Esophagus squamous epithelium (tissue), 5 donors: ENCODE data around the gene C6orf62. TPM values are rescaled to one million over a fixed set of nuclear protein-coding genes. Genes with fewer than 3 reads are reported as not detected.

ENCODE experiments used
- DNase-seq: peaks from one replicate; lab custom pipeline; 2025; lab: John Stamatoyannopoulos, UW
- H3K27ac ChIP-seq, 4 donors: fragments of 200-600 bp; sonication (generic); one replicate each; pipeline ENCODE4 v1.5.1; 2016 to 2019; ENCODE audit warnings: mild to moderate bottlenecking in 1 of 4
- H3K27me3 ChIP-seq, 4 donors: fragments of 200-600 bp; sonication (generic); 1 replicate in 3 of 4; 2 replicates in 1 of 4; pipeline versions ENCODE4 v1.5.1 to v1.6.0; 2017 to 2021; ENCODE audit warnings: antibody characterized with exemption in 1 of 4
- H3K36me3 ChIP-seq, 3 donors: fragments of 200-600 bp; sonication (generic); one replicate each; pipeline ENCODE4 v1.5.1; 2016 to 2019
- H3K4me1 ChIP-seq, 3 donors: fragments of 200-600 bp; sonication (generic); one replicate each; pipeline ENCODE4 v1.5.1; 2017 to 2019
- H3K4me3 ChIP-seq, 4 donors: fragments of 200-600 bp; sonication (generic); 1 replicate in 3 of 4; 2 replicates in 1 of 4; pipeline ENCODE4 v1.5.1; 2016 to 2019; ENCODE audit warnings: mild to moderate bottlenecking in 2 of 4, moderate library complexity in 1 of 4
- H3K9me3 ChIP-seq, 3 donors: fragments of 200-600 bp; sonication (generic); one replicate each; pipeline ENCODE4 v1.5.1; 2016 to 2019
- POLR2A ChIP-seq, 4 donors: fragments of 450-650 bp; IDR thresholded peaks; one replicate each; pipeline ENCODE4 v1.6.1; 2017; ENCODE audit warnings: antibody characterized with exemption in 4 of 4, mild to moderate bottlenecking in 4 of 4, moderate library complexity in 3 of 4
- WGBS, 2 donors: methylation state at CpG; one replicate each; pipeline ENCODE4 v1.1.5; 2018; 5-methylcytosine and 5-hydroxymethylcytosine counted together
- intact Hi-C: fragments of 100-400 bp; cut with DNase I; formaldehyde crosslinking; loops from one replicate; pipeline ENCODE4 v1.15.0; 2022
- total RNA-seq, 4 donors: library from RNA; depleted of rRNA; stranded (reverse); fragments of >200 nt; gene quantifications; one replicate each; pipeline ENCODE4 v1.1.0, GENCODE V29; 2016
- TF ChIP-seq, protein P1 (sequence below), 6 experiments: fragments of 450-650 bp in 4 of 6; fragments of 200-600 bp in 2 of 6; sonication (generic) in 2 of 6; IDR thresholded peaks; one replicate each; pipeline ENCODE4 v1.5.1; 2016 to 2019; ENCODE audit warnings: antibody characterized with exemption in 6 of 6, mild to moderate bottlenecking in 4 of 6, moderate library complexity in 4 of 6
- donor health status: DM: yes; HTN: yes; CAD: no.

C6orf62 gene
- total RNA-seq, 4 donors from 2014 or later = 38.5 to 82.9 (median 54.8) TPM

- WGBS, 2 donors = 84 to 89% methylated on average over 6 to 10 of the region's 10 CpGs
Measured at GRCh38 chr6:24710519-24711303, 8.2 kb downstream of the C6orf62 start.

DNA sequence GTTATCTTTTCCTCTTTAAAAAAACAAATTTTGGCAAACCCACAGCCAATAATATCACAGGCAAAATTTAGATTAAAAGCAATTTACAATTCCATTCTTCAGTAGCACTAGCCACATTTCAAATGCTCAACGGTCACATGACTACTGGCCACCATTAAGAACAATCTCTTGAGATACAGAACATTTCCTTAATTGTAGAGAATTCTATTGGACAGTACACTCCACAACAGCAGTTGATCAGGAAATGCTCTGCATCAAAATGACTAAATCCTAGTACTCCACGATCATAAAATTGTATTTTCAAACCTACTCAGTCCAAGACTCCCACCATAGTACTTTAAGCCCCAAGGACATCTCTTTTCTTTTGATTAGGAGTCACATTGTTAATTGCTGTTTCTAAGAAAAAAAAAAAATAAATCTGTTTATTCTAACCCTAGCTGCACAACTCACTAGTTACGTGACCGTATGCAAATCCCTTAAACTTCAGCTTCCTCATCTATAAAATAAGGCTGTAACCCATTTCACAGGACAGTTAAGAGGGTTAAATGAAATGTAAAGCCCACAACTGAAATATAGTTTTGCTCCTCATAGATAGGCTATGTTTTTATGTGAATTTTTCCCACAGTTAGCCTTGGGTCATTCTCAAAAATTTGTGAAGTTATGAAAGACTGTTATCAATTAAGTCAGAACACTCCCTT lies 9.8 kb downstream of the C6orf62 start:
- Histone ChIP-seq H3K27me3 (no peaks in the 10 kb centered on the region), H3K36me3 (peaks cover 17 to 100% (median 77%) of the 10 kb centered on the region in 3 donors), H3K27ac (no peak overlapping the region), H3K4me1 (peaks cover 0 to 42% (median 22%) of the 10 kb centered on the region in 3 donors), H3K9me3 (no peaks in the 10 kb centered on the region), H3K4me3 (no peak overlapping the region)
- TF ChIP-seq POLR2A (IDR thresholded peaks at IDR 0.05) = no peak
- TF ChIP-seq, protein P1, sequence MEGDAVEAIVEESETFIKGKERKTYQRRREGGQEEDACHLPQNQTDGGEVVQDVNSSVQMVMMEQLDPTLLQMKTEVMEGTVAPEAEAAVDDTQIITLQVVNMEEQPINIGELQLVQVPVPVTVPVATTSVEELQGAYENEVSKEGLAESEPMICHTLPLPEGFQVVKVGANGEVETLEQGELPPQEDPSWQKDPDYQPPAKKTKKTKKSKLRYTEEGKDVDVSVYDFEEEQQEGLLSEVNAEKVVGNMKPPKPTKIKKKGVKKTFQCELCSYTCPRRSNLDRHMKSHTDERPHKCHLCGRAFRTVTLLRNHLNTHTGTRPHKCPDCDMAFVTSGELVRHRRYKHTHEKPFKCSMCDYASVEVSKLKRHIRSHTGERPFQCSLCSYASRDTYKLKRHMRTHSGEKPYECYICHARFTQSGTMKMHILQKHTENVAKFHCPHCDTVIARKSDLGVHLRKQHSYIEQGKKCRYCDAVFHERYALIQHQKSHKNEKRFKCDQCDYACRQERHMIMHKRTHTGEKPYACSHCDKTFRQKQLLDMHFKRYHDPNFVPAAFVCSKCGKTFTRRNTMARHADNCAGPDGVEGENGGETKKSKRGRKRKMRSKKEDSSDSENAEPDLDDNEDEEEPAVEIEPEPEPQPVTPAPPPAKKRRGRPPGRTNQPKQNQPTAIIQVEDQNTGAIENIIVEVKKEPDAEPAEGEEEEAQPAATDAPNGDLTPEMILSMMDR (IDR thresholded peaks at IDR 0.05) = no peak
- intact Hi-C loops = no loop called here
- 77 to 82% methylated on average over 4 of the region's 4 CpGs for WGBS, 2 donors
- DNase-seq = no peak

More at GRCh38 chr6:24710519-24711303, 8.2 kb downstream of the C6orf62 start:
- Histone ChIP-seq H3K27ac (no peak overlapping the region), H3K4me1 (peaks cover 11 to 57% (median 36%) of the 10 kb centered on the region in 3 donors), H3K36me3 (peaks cover 26 to 100% (median 66%) of the 10 kb centered on the region in 3 donors), H3K27me3 (no peaks in the 10 kb centered on the region), H3K4me3 (no peak overlapping the region), H3K9me3 (no peaks in the 10 kb centered on the region)
- intact Hi-C loops = loop anchor here (10.0 kb wide), 1 partner anchor 54 kb away; no protein-coding TSS in a partner anchor
- DNase-seq = no peak
- no peak for TF ChIP-seq POLR2A (IDR thresholded peaks at IDR 0.05)
- TF ChIP-seq, protein P1 (IDR thresholded peaks at IDR 0.05) = no peak

DNA sequence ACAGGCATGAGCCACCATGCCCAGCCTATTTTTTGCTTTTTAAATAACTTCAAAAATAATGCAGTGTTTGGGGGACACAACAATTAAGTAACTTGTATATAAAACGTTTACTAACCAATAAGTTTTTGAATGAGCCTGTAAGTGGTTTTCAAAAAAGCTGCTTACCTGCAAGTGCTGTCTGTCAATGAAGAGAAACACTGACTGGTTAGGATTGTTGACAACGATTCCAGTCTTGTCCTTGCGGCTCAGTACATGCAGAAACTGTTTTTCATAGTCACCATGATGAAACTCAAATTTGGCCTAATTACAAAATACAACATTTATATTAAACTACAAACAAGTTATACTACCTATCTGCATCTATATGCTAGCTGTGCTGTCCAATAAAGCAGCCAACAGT lies 10.3 kb downstream of the C6orf62 start:
- intact Hi-C loops = no loop called here
- 55 to 66% methylated on average over 3 of the region's 3 CpGs for WGBS, 2 donors
- peaks cover 0 to 36% (median 17%) of the 10 kb centered on the region in 3 donors for H3K4me1 ChIP-seq

DNA sequence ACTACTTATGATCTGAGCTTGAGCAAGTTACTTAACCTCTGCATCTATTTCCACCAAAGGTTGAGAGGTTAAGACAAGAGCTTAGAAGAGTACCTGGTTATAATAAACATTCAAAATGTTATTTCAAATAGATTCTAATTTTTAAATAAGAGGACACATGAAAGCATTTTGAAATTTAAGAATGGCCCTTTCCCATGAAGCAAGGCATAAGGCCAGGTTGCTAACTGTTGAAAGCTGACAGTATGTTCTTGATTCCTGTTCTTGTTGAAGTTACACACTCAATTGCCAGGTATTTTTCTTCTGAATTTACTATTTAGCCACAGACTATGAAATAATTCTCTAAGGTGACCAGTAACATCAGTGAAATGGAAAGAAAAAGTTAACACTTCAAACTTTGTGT lies 14.5 kb downstream of the C6orf62 start:
- Histone ChIP-seq H3K9me3 (no peaks in the 10 kb centered on the region), H3K36me3 (peaks cover 4 to 85% (median 53%) of the 10 kb centered on the region in 3 donors), H3K27me3 (no peaks in the 10 kb centered on the region), H3K27ac (no peak overlapping the region), H3K4me1 (no peaks in the 10 kb centered on the region), H3K4me3 (no peak overlapping the region)
- intact Hi-C loops = no loop called here
- TF ChIP-seq, protein P1 (IDR thresholded peaks at IDR 0.05) = no peak
- no peak for TF ChIP-seq POLR2A (IDR thresholded peaks at IDR 0.05)
- no peak for DNase-seq

More for the DNA sequence above, 10.3 kb downstream of the C6orf62 start:
- no peak for DNase-seq
- Histone ChIP-seq H3K9me3 (no peaks in the 10 kb centered on the region), H3K4me3 (no peak overlapping the region), H3K27me3 (no peaks in the 10 kb centered on the region), H3K36me3 (peaks cover 17 to 100% (median 76%) of the 10 kb centered on the region in 3 donors), H3K27ac (no peak overlapping the region)
- TF ChIP-seq, protein P1 (IDR thresholded peaks at IDR 0.05) = no peak
- TF ChIP-seq POLR2A (IDR thresholded peaks at IDR 0.05) = no peak
